ENCODE data around the gene ERCC4.
"Not testable (repeated sequence)": the region's sequence is repeated elsewhere in the genome, so short reads cannot be mapped to it uniquely, and the experiment has no call there.

ERCC4 gene

DNA sequence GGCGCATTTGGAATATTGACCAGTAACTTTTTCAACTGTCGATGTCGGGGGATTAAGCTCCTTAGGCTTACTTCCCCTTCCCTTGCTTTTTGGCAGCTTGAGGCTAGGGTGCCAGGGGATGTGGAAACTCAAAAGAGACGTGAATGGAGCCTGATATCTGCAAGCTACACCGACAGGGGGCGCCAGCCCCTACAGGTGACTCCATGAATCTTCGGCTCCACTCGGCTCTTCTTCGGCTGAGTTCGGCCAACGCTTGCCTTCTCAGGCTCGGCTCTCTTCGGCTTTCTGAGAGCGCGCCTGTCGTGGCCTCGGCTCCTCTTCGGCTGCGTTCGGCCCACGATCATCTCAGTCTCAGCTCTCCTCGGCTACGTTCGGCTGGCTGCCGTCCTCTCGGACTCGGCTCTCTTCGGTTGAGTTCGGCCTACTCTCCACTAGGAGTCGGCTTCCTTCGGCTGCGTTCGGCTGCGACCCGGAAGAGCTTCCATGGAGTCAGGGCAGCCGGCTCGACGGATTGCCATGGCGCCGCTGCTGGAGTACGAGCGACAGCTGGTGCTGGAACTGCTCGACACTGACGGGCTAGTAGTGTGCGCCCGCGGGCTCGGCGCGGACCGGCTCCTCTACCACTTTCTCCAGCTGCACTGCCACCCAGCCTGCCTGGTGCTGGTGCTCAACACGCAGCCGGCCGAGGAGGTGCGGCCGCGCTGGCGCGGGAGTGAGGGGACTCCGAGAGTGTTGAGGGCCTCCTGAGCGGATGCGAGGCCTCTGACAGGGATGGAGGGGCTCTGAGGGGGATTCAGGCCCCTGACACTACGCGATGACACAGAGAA is at the start of gene ERCC4:
TSS of gene ERCC4 (plus strand) at position 472 of the 827 bp plus-strand sequence. CDS start at position 484, 12 bp downstream.
- H3K4me1 Mint-ChIP-seq = peaks cover 32% of the 10 kb centered on the region
- no peaks in the 10 kb centered on the region for H3K36me3 Mint-ChIP-seq
- peak within 1 kb of the TSS; percentile 96 for H3K27ac Mint-ChIP-seq
- peak within 1 kb of the TSS; percentile 92 for H3K4me3 Mint-ChIP-seq
- peaks cover 2% of the 10 kb centered on the region for H3K27me3 Mint-ChIP-seq
- H3K9me3 Mint-ChIP-seq = no peaks in the 10 kb centered on the region
- peak; percentile 100 for ATAC-seq

GRCh38 chr16:13873835-13874438 is 46.0 kb upstream of the ERCC4 start:
- Mint-ChIP-seq H3K27me3 (peaks cover 29% of the 10 kb centered on the region), H3K9me3 (no peaks in the 10 kb centered on the region), H3K4me3 (no peak overlapping the region), H3K36me3 (no peaks in the 10 kb centered on the region), H3K27ac (no peak overlapping the region), H3K4me1 (peaks cover 4% of the 10 kb centered on the region)
- no peak for ATAC-seq

DNA sequence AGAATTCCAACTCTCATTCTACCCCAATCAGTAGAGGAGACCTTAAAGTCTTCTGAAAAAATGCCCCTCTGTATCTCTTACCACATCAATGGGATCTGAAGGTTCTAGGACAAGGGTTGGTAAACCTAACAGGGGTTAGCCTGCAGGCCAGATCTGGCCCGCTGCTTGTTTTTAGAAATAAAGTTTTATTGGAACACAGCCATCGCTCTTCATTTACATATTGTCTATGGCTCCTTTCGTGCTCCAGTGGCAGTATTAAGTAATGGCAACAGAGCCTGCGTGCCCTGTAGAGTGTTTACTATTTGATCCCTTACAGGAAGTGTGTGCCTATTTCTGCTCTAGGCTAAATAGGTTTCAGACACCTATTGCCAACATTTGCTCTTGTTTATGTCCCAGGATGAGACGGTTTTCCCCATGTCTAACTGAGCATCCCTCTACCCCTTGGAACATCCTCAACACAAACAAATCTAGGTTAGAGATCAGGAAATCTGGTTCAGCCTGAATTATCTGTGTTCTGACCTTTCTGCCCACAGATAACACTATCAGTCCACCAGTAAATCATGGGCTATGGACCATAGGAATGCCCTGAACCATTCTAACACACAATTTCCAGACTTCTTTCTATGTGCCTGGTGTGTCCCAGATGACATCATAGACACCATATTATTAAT is 44.2 kb upstream of the ERCC4 start:
- no peaks in the 10 kb centered on the region for H3K36me3 Mint-ChIP-seq
- ATAC-seq = no peak
- no peak overlapping the region for H3K27ac Mint-ChIP-seq
- no peaks in the 10 kb centered on the region for H3K9me3 Mint-ChIP-seq
- H3K27me3 Mint-ChIP-seq = peaks cover 13% of the 10 kb centered on the region
- peaks cover 4% of the 10 kb centered on the region for H3K4me1 Mint-ChIP-seq
- no peak overlapping the region for H3K4me3 Mint-ChIP-seq

DNA sequence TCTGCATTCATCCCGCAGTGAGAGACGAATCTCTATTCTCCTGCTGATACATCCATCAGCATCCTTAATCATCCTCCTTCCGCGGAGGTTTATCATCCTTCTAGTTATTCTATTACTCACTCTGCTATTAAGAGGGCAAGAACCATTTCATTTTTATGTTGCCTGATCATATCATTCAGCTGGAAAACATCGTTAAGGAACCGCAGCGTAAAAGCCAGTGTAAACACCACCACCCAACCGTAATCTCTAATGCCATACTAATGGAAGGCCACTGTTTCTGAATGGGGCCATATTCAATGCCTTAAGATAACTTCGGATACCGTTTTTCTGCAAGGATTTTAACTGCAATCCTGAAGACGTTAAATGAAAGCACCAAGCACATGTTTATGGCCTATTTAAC is 36.7 kb upstream of the ERCC4 start:
- ATAC-seq = no peak
- no peaks in the 10 kb centered on the region for H3K4me1 Mint-ChIP-seq
- H3K36me3 Mint-ChIP-seq = no peaks in the 10 kb centered on the region
- H3K4me3 Mint-ChIP-seq = no peak overlapping the region
- no peak overlapping the region for H3K27ac Mint-ChIP-seq
- H3K27me3 Mint-ChIP-seq = peaks cover 32% of the 10 kb centered on the region
- peaks cover 1% of the 10 kb centered on the region for H3K9me3 Mint-ChIP-seq

- Mint-ChIP-seq H3K9me3 (peaks cover 3% of the 10 kb centered on the region), H3K27me3 (peaks cover 38% of the 10 kb centered on the region), H3K36me3 (no peaks in the 10 kb centered on the region), H3K4me1 (no peaks in the 10 kb centered on the region), H3K4me3 (no peak overlapping the region), H3K27ac (no peak overlapping the region)
- ATAC-seq = no peak
Measured at GRCh38 chr16:13883881-13884280, 36.1 kb upstream of the ERCC4 start.

GRCh38 chr16:13885700-13886099 is 34.3 kb upstream of the ERCC4 start:
- ATAC-seq = no peak
- Mint-ChIP-seq H3K36me3 (no peaks in the 10 kb centered on the region), H3K27ac (no peak overlapping the region), H3K4me1 (no peaks in the 10 kb centered on the region), H3K9me3 (peaks cover 7% of the 10 kb centered on the region), H3K27me3 (peaks cover 55% of the 10 kb centered on the region), H3K4me3 (no peak overlapping the region)

DNA sequence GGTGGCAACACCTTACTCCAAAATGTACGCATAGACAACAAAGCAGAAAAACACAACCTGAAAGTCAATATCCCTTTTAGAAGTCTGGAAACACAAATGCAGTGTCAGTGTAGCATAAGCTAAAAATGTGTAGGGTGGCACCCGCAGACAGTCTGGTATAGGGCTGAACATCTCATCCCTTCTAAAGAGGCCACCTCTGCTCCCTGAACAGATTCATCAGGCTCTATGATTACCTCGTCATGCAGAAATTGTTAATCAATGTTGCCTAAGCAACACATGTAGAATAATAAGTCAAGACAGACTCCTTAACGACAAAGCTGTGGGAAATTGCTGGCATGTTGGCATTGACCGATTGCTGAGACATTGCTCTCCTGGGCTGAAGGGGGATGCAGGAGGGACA is 33.3 kb upstream of the ERCC4 start:
- no peaks in the 10 kb centered on the region for H3K36me3 Mint-ChIP-seq
- H3K4me1 Mint-ChIP-seq = no peaks in the 10 kb centered on the region
- no peak overlapping the region for H3K27ac Mint-ChIP-seq
- H3K4me3 Mint-ChIP-seq = no peak overlapping the region
- peaks cover 63% of the 10 kb centered on the region for H3K27me3 Mint-ChIP-seq
- ATAC-seq = no peak
- peaks cover 7% of the 10 kb centered on the region for H3K9me3 Mint-ChIP-seq

DNA sequence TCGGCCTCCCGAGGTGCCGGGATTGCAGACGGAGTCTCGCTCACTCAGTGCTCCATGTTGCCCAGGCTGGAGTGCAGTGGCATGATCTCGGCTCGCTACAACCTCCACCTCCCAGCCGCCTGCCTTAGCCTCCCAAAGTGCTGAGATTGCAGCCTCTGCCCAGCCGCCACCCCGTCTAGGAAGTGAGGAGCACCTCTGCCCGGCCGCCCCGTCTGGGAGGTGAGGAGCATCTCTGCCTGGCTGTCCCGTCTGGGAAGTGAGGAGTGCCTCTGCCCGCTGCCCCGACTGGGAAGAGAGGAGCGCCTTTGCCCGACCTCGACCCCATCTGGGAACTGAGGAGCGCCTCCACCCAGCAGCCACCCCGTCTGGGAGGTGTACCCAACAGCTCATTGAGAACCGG is 30.6 kb upstream of the ERCC4 start:
- H3K27me3 Mint-ChIP-seq = peaks cover 82% of the 10 kb centered on the region
- H3K36me3 Mint-ChIP-seq, H3K4me1 Mint-ChIP-seq, H3K4me3 Mint-ChIP-seq, H3K9me3 Mint-ChIP-seq, ATAC-seq, H3K27ac Mint-ChIP-seq: not testable (repeated sequence)

- Mint-ChIP-seq H3K27me3 (peaks cover 54% of the 10 kb centered on the region), H3K36me3 (no peaks in the 10 kb centered on the region), H3K4me1 (no peaks in the 10 kb centered on the region), H3K9me3 (peaks cover 11% of the 10 kb centered on the region), H3K4me3 (no peak overlapping the region), H3K27ac (no peak overlapping the region)
- ATAC-seq = no peak
Measured at GRCh38 chr16:13892301-13892700, 27.7 kb upstream of the ERCC4 start.

GRCh38 chr16:13895516-13895915 is 24.4 kb upstream of the ERCC4 start:
- Mint-ChIP-seq H3K4me3 (no peak overlapping the region), H3K27me3 (peaks cover 29% of the 10 kb centered on the region), H3K4me1 (no peaks in the 10 kb centered on the region), H3K27ac (no peak overlapping the region), H3K36me3 (no peaks in the 10 kb centered on the region), H3K9me3 (peaks cover 5% of the 10 kb centered on the region)
- no peak for ATAC-seq

GRCh38 chr16:13896543-13897182 is 23.3 kb upstream of the ERCC4 start:
- ATAC-seq = no peak
- Mint-ChIP-seq H3K27me3 (peaks cover 29% of the 10 kb centered on the region), H3K27ac (no peak overlapping the region), H3K4me3 (no peak overlapping the region), H3K36me3 (no peaks in the 10 kb centered on the region), H3K4me1 (no peaks in the 10 kb centered on the region), H3K9me3 (peaks cover 4% of the 10 kb centered on the region)

- Mint-ChIP-seq H3K27me3 (peaks cover 24% of the 10 kb centered on the region), H3K36me3 (no peaks in the 10 kb centered on the region), H3K4me3 (no peak overlapping the region), H3K4me1 (no peaks in the 10 kb centered on the region), H3K9me3 (peaks cover 4% of the 10 kb centered on the region), H3K27ac (no peak overlapping the region)
- no peak for ATAC-seq
Measured at GRCh38 chr16:13897806-13898205, 22.1 kb upstream of the ERCC4 start.

DNA sequence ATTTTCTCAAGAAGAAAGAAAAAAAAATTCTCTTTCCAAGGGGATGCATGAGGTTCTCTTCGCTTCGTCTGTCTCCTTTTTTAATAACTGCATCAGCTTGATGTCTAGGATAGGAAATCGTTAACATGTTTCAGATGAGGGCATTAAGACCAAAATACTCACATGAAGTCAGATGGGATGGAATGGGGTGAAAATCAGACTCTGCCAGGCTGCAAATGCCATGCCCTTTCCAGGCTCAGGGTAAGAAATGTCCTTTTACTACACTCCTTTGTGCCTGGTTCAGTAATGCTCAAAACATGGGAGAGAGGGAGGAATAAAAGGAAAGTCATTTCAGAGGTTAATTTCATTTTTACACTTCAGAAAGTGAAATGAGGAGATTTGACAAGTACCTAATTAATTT is 21.7 kb upstream of the ERCC4 start:
- ATAC-seq = no peak
- Mint-ChIP-seq H3K9me3 (peaks cover 4% of the 10 kb centered on the region), H3K36me3 (no peaks in the 10 kb centered on the region), H3K4me1 (no peaks in the 10 kb centered on the region), H3K27ac (no peak overlapping the region), H3K4me3 (no peak overlapping the region), H3K27me3 (peaks cover 24% of the 10 kb centered on the region)

DNA sequence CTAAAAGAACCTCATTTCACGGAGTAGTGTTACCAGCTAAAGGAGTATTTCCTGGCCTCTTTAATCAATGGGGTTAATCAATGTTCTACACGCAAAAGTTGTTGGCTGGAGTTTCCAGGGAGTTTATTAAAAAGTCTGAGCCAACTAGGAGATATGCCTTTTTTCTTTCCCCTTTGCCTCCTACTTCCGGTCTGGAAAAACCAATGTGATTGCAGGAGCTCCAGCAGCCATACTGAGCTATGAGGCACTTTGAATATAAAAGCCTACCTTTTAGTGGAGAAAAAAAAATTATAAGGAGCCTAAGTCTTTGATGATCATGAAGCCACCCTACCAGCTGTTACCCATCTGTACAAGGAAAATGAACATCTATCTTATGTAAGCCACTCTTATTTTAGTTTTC is 17.9 kb upstream of the ERCC4 start:
- Mint-ChIP-seq H3K4me1 (peaks cover 10% of the 10 kb centered on the region), H3K36me3 (no peaks in the 10 kb centered on the region), H3K27ac (no peak overlapping the region), H3K27me3 (peaks cover 33% of the 10 kb centered on the region), H3K9me3 (no peaks in the 10 kb centered on the region), H3K4me3 (no peak overlapping the region)
- no peak for ATAC-seq

DNA sequence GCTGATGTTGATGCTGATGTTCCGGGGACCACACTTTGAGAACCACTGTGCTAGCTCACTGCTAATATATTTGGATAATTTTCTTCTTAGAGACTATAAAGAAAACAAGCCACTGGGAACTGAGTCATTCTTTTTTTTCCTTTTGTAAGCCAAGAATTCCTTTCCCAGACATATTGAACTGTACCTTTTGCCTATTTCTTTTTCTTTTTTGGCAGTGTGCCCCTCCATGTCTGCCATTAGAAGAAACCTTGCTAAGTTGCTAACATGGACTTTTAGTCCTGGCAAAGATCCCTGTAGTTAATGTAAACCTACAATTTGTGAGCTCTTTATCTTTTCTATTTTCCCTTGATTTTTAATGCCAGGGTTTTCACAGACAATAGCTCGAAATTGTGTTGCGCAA is 17.3 kb upstream of the ERCC4 start:
- Mint-ChIP-seq H3K4me3 (no peak overlapping the region), H3K27ac (no peak overlapping the region)

More for the DNA sequence above, 17.3 kb upstream of the ERCC4 start:
- Mint-ChIP-seq H3K9me3 (peaks cover 2% of the 10 kb centered on the region), H3K36me3 (no peaks in the 10 kb centered on the region), H3K4me1 (peaks cover 10% of the 10 kb centered on the region), H3K27me3 (peaks cover 39% of the 10 kb centered on the region)
- no peak for ATAC-seq
